Jurkat, Clone E6-1 (cell line): ENCODE measurements around the gene TTLL13.
A peak's percentile ranks its signal among the peaks of the same experiment; 100 is the strongest.
"Not testable (repeated sequence)": the region's sequence is repeated elsewhere in the genome, so short reads cannot be mapped to it uniquely, and the experiment has no call there.

Experiments used
- DNase-seq: peaks from one replicate; pipeline ENCODE4 v3.0.0-alpha.2; 2011; ENCODE audit warnings: low read depth, low spot score
- H3K4me3 ChIP-seq: 2 replicates; pipeline ENCODE4 v1.5.1; 2011; ENCODE audit warnings: mild to moderate bottlenecking, low read length, control low read depth, moderate library complexity

TTLL13 gene

GRCh38 chr15:90232196-90232595 is 17.2 kb upstream of the TTLL13 start:
- no peak for DNase-seq
- H3K4me3 ChIP-seq, result peak overlapping the region; percentile 83

DNA sequence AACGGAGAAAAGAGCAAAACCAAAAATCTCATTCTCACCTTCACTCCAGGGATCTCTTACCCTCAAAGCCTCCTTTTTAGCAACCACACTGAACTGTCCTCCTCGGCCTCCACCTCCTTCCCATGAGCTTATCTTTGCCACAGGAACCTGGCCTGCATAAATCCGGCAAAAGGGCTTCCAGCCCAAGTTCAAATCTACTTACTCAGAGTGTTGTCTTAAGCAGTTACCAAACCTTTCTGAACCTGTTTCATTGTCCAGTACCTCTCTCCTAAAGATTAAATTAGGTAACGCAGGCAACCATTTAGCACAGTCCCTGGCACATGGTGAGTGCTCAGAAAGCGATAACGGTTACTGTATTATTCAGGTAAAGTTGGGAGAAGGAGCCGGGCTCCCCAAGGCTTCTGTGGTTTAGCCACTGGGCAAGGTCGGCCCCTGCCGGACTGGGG is 16.4 kb upstream of the TTLL13 start:
- no peak for DNase-seq

DNA sequence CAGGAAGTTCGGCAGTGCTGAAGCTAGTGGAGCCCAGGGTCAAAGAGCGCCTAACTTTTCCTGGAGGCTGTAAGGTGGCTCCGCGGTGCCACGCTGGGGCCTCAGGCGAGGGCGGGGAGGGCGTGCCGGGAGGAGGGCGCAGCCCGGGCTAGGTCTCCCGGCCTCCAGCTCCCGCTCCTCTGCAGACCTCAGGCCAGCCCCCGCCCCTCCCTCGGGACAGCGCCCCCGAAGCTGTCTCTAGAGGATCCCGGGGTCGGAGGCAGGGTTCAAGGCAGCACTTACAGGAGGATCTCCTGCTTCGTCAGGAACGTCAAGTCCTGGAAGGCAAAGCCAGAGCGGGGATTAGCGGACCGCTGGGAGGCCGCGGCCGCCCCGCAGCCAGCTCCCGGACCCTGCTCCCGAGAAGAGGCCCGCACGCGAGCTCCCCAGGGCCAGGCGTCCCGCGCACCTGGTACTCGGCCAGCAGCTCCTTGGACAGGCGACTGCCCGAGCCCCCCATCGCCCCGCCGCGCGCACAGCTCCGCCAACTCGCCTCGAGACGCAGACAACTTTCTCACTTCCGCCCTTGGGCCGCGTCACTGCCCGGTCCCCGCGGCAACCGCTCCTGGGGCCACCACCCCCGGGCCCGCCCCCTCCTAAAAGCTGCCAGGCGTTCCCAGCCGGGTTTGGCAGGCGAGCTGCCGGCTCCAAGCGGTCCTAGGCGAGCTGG is 15.8 kb upstream of the TTLL13 start, which contains the start of gene CIB1:
Gene CIB1, minus strand, starts transcription at position 555 of the 709 bp plus-strand sequence. Its CDS starts 56 bp downstream, at position 499.
- H3K4me3 ChIP-seq, result peak within 1 kb of the TSS; percentile 90
- no peak for DNase-seq

More for the DNA sequence above, 16.4 kb upstream of the TTLL13 start:
- H3K4me3 ChIP-seq, result peak overlapping the region; percentile 83

DNA sequence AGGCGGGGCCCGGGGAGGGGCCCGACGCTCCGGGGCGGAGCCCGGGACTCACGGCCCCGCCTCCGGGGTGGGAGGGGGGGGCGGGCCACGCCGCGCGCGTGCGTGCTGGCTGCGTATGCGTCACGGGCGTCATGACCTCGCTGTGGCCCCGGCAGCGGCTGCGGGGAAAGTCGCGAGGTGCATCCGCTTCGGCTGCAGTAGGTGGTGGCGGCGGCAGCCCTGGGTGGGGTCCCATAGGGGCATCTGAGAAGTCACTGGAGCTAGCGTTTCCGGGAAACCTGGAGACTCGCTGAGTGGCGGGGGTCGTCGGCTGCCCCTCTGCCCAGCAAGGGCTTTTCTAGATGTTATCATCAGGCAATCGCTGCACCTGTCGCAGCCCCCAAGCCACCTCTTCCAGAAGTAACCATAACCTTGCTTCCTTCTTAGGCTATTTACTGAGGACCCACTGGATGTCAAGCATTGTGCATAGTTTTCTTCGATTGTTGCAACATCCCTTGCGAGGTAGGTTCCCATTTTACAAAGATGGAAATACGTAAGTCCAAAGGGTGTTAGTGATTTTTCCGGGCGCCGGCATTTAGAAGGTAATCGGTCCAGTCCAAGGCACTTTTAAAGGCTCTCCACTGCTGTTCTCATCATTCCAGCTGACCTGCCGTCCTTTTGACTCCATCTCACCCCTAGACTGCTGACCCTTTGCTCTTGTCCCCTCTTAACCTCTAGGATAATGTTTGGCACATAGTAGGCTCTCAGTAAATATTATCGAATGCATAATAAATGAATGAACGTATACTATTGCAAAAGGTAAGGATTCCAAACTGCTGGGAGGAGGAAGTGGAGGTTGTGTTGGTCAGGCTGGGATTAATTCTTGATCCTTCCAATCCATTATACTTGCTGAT is 15.0 kb upstream of the TTLL13 start, which contains the start of gene GDPGP1:
Gene GDPGP1, plus strand, starts transcription at position 114 of the 893 bp plus-strand sequence. CDS start 6,700 bp downstream, outside the sequence.
- peak; percentile 91 for DNase-seq
- H3K4me3 ChIP-seq, result peak within 1 kb of the TSS; percentile 90

- no peak overlapping the region for H3K4me3 ChIP-seq
- DNase-seq, result no peak
Observed at GRCh38 chr15:90239371-90239770, 10.0 kb upstream of the TTLL13 start.

GRCh38 chr15:90240856-90241255 is 8.5 kb upstream of the TTLL13 start:
- no peak for DNase-seq
- no peak overlapping the region for H3K4me3 ChIP-seq

- H3K4me3 ChIP-seq, result no peak overlapping the region
- DNase-seq, result no peak
Observed at GRCh38 chr15:90241343-90242192, 7.8 kb upstream of the TTLL13 start.

- H3K4me3 ChIP-seq, result no peak overlapping the region
- DNase-seq, result no peak
Observed at GRCh38 chr15:90243943-90244639, 5.3 kb upstream of the TTLL13 start.

GRCh38 chr15:90248789-90249202 is 560 bp upstream of the TTLL13 start:
- no peak for DNase-seq
- H3K4me3 ChIP-seq, result no peak overlapping the region

DNA sequence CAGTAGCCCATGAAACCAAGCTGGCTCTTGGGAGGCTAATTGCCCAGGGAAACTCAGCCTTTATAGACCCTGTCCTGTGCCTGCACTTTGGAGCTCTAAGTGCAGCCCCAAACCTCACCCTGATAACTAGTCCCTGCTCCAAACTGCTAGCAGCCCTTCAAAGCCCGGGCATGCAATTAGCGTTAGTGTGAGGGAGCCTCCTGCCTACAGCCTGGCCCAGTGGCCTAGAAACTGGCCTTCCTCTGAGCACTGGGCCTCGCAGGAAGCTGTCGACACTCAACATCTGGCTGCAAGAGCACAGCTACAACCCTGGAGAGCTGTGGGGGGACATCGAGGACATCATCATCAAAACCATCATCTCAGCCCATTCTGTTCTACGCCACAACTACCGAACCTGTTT is 8.4 kb downstream of the TTLL13 start:
- no peak for DNase-seq
- no peak overlapping the region for H3K4me3 ChIP-seq

- no peak overlapping the region for H3K4me3 ChIP-seq
- DNase-seq, result no peak
Observed at GRCh38 chr15:90259524-90259923, 10.2 kb downstream of the TTLL13 start.

- H3K4me3 ChIP-seq, DNase-seq: not testable (repeated sequence)
Observed at GRCh38 chr15:90260731-90261130, 11.4 kb downstream of the TTLL13 start.

DNA sequence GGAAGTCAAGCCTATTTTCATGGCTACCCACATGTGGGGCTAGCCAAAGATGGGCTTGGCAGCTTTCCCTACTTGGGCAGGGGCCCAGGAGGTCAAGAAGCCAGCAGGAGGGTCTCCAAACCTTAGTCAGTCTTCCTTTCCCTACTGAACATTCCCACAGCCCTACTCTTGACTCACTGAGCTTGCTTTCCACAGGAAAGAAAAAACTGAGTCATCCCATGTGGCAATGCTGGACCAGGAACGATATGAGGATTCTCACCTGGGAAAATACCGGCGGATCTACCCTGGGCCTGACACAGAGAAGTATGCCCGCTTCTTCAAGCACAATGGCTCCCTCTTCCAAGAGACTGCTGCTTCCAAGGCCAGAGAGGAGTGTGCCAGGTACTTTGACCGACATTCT is 12.5 kb downstream of the TTLL13 start:
- DNase-seq, result no peak

DNA sequence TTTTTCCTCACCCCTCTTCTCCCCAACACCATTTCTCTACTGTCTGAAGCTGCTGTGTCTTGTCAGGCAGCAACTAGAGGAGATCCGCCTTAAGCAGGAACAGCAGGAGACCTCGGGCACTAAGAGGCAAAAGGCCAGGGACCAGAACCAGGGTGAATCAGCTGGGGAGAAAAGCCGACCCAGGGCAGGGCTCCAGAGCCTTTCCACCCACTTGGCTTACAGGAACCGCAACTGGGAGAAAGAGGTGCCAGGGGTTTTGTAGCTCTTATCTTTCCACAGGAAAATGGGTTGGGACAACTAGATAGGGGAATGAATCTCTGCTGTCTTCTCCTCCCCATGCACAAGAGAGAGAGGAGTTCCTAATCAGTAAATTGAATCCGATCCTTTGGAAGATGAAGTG is 13.1 kb downstream of the TTLL13 start:
- DNase-seq, result no peak

More for the DNA sequence above, 12.5 kb downstream of the TTLL13 start:
- no peak overlapping the region for H3K4me3 ChIP-seq

DNA sequence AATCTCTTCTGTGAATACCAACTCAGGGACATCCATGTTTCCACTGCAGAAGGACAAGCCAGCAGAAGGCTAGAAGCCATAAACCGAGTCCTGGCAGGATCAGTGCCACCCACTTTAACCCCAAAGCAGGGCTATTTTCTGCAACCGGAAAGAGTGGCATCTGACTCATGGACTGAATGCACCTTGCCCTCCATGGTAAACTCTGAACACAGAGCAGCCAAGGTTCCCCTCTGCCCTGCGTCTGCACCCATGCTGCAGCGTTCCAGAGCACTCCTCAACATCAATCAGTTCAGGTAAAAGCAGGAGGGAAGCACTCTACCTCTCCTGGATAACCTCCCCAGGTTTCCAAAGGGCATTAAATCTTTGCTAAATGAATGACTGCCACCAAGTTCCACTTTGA is 15.3 kb downstream of the TTLL13 start:
- H3K4me3 ChIP-seq, result peak overlapping the region; percentile 94
- no peak for DNase-seq

More for the DNA sequence above, 13.1 kb downstream of the TTLL13 start:
- no peak overlapping the region for H3K4me3 ChIP-seq

DNA sequence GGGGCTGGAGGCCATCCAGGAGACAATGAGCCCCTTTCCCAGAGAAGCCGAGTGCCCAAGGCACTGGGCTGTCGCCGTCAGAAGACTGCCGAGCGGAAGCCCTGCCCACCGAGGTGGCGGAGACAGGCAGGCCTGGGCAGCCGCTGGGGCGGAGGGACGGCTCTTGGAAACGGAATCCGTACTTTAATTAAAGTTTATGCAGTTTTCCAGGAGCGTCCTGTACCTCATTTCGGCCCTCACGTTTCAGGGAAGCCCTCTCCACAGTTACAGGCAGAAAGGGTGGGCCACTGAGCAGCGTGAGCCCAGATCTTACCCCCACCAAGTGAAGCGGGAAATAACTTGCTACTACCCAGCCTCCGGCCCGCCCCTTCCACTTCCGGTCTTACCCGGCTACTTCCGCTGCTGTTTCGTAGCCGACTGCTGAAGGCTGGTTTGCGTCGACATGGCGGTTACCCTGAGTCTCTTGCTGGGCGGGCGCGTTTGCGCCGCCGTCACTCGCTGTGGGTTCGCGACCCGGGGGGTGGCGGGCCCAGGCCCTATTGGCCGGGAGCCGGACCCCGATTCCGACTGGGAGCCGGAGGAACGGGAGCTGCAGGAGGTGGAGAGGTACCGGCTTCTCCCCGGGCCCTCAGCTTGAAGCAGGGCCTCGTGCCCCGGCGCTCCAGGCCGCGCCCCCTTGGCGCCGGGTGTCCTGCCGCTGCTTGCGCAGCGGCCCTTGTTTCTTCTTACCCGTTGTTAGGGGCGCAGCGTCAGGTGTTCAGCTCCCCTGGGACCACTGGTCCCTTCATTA is 16.1 kb downstream of the TTLL13 start, which contains the start of gene NGRN:
Gene NGRN, plus strand, starts transcription at position 402 of the 790 bp plus-strand sequence. Its CDS starts 41 bp downstream, at position 443.
- H3K4me3 ChIP-seq, result peak within 1 kb of the TSS; percentile 94
- DNase-seq, result peak; percentile 92

- H3K4me3 ChIP-seq, result peak overlapping the region; percentile 94
- DNase-seq, result no peak
Observed at GRCh38 chr15:90266061-90266431, 16.7 kb downstream of the TTLL13 start.

- DNase-seq, result no peak
- peak overlapping the region; percentile 94 for H3K4me3 ChIP-seq
Observed at GRCh38 chr15:90266485-90266884, 17.1 kb downstream of the TTLL13 start.
